Measurements from ENCODE around the gene ZC3H10. TPM values are rescaled to one million over a fixed set of nuclear protein-coding genes. Genes with fewer than 3 reads are reported as not detected.
A peak's percentile ranks its signal among the peaks of the same experiment; 100 is the strongest.

Gene ZC3H10
- total and polyA plus RNA-seq, 2 of the 13 experiments (the other 11 are each of a cell fraction or from before 2014, with no cell fraction given): 0.70 to 2.3 TPM

- TF ChIP-seq HMGA1 (CRISPR knock-in tag; conservative IDR thresholded peaks at IDR 0.05): no peak
- TF ChIP-seq KAT8 (CRISPR knock-in tag; IDR thresholded peaks at IDR 0.05): no peak
- TF ChIP-seq ZNF121 (CRISPR knock-in tag; IDR thresholded peaks at IDR 0.05): peak; percentile 70
- TF ChIP-seq POLR2AphosphoS5 (IDR thresholded peaks at IDR 0.05; ENCODE audit: low read depth, low read length): peak; percentile 56
- peak; percentile 65; the same call in 1 of the 2 replicates for TF ChIP-seq RBFOX2 (IDR thresholded peaks at IDR 0.05; ENCODE audit: low read depth, low read length)
- TF ChIP-seq ZNF816 (CRISPR knock-in tag; IDR thresholded peaks at IDR 0.05; ENCODE audit: borderline replicate concordance): no peak
- TF ChIP-seq ZBTB4 (CRISPR knock-in tag; IDR thresholded peaks at IDR 0.05; ENCODE audit: borderline replicate concordance): no peak
- TF ChIP-seq GZF1 (CRISPR knock-in tag; IDR thresholded peaks at IDR 0.05): no peak
- TF ChIP-seq ZNF670 (CRISPR knock-in tag; IDR thresholded peaks at IDR 0.05; ENCODE audit: borderline replicate concordance): no peak
- no peak for TF ChIP-seq FOXA1 (IDR thresholded peaks at IDR 0.05)
- no peak for TF ChIP-seq FOXA1 (CRISPR knock-in tag; IDR thresholded peaks at IDR 0.05)
- TF ChIP-seq GABPB1 (CRISPR knock-in tag; IDR thresholded peaks at IDR 0.05): no peak
- TF ChIP-seq HNF4A (CRISPR knock-in tag; IDR thresholded peaks at IDR 0.05): no peak
- TF ChIP-seq MYC (CRISPR knock-in tag; IDR thresholded peaks at IDR 0.05; ENCODE audit: borderline replicate concordance): no peak
- no peak for TF ChIP-seq ZNF275 (CRISPR knock-in tag; IDR thresholded peaks at IDR 0.05; ENCODE audit: borderline replicate concordance)
- TF ChIP-seq THAP9 (CRISPR knock-in tag; IDR thresholded peaks at IDR 0.05; ENCODE audit: borderline replicate concordance): no peak
- TF ChIP-seq ZNF543 (CRISPR knock-in tag; IDR thresholded peaks at IDR 0.05): no peak
- TF ChIP-seq CSRNP2 (CRISPR knock-in tag; conservative IDR thresholded peaks at IDR 0.05; ENCODE audit: low read depth): no peak
- no peak for TF ChIP-seq THRA (CRISPR knock-in tag; IDR thresholded peaks at IDR 0.05; ENCODE audit: borderline replicate concordance)
Measured at GRCh38 chr12:56103066-56103711, 14.9 kb upstream of the ZC3H10 start (continued).

Data from HepG2 (cell line).